SK-MEL-5 (cell line): ENCODE measurements around the gene TECR. TPM values are rescaled to one million over a fixed set of nuclear protein-coding genes. Genes with fewer than 3 reads are reported as not detected.
A peak's percentile ranks its signal among the peaks of the same experiment; 100 is the strongest.
"Not testable (repeated sequence)": the region's sequence is repeated elsewhere in the genome, so short reads cannot be mapped to it uniquely, and the experiment has no call there.

Experiments
- DNase-seq: peaks from one replicate; pipeline ENCODE4 v3.0.0-alpha.2; 2016; ENCODE audit warnings: low read depth, low spot score
- in situ Hi-C: cut with HindIII; loops from 2 replicates; pipeline ENCODE4 v1.10.0; 2016; ENCODE audit warnings: low sequenced_read_pairs, high pct_unique_total_duplicates, low pct_unique_long_range_greater_than_20kb
- total RNA-seq: library from RNA; depleted of rRNA; stranded (reverse); fragments of >200 nt; shearing (Covaris generic); gene quantifications from 2 replicates; pipeline ENCODE4 v1.2.3, GENCODE V29; 2014

The TECR gene
- total RNA-seq, 1 experiment from 2014 or later, result 62.8 TPM

- DNase-seq, in situ Hi-C loops: not testable (repeated sequence)
Observed at GRCh38 chr19:14504575-14504974, 24.8 kb upstream of the TECR start.

GRCh38 chr19:14505488-14506239, 23.7 kb upstream of the TECR start:
- DNase-seq, result peak; percentile 63
- in situ Hi-C loops, result no loop called here

DNA sequence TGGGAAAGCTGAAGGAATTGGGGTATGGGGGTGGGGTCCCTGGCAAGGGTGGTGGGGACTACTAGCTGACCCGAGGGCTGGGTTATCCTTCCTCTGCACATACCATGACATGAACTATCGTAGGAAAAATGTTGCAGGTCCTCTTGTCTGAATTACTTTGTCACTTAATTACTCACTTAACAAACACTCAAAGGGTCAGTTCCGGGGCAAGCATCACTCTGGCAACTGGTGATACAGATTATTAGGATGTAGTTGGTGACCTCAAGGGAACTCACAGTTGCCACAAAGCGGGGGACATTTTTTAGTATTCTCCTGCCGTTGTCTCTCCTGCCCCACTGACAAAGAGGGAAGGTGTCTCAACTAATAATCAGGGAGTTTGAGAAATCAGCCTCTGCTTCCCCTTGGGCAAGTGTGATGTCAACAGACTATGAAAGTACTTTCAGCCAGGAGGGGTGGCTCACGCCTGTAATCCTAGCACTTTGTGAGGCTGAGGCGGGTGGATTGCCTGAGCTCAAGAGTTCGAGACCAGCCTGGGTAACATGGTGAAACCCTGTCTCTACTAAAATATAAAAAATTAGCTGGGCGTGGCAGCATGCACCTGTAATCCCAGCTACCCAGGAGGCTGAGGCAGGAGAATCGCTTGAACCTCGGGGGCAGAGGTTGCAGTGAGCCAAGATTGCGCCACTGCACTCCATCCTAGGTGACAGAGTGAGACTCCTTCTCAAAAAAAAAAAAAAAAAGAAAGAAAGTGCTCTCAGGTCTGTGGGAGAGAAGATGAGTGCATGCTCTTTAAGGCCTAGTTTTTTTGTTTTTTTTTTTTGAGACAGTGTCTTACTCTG, 21.5 kb upstream of the TECR start:
- DNase-seq, result no peak
- in situ Hi-C loops, result no loop called here

GRCh38 chr19:14510311-14511228, 18.8 kb upstream of the TECR start:
- in situ Hi-C loops, result no loop called here
- DNase-seq, result no peak

- in situ Hi-C loops, result no loop called here
- DNase-seq, result peak; percentile 36
Observed at GRCh38 chr19:14511229-14511593, 18.2 kb upstream of the TECR start.

GRCh38 chr19:14512406-14512961, 16.9 kb upstream of the TECR start:
- no peak for DNase-seq
- in situ Hi-C loops, result no loop called here

DNA sequence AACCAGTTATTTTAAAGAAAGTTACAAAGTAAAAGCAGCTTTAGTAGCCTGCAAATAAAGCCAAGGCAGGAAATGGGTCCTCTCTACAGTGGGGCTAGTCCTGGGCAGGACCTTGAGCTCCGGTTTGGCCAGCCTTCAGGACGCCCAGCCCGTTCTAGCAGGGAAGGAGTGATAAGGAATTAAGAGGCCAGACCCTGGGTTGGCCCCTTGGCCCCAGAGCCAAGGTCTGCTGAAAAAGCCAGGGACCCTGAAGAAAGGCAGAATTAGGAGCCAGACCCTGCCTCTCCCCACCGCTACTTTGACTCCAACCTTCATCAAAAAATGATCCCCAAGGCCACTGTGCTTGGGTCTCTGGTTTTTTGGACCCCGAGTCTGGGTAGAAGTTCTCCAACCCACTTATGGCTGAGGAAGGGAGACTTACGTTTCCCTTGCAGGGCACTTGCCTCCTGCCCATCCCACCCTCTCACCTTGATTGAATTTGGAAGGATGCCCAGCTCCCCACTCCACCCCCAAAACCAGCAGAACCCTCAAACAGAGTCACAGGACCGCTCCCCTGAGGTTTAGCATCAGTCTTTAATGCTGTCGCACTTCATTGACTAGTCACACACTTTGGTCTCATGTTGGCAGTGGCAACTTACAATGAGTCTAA, 15.1 kb upstream of the TECR start:
- DNase-seq, result no peak
- in situ Hi-C loops, result no loop called here

DNA sequence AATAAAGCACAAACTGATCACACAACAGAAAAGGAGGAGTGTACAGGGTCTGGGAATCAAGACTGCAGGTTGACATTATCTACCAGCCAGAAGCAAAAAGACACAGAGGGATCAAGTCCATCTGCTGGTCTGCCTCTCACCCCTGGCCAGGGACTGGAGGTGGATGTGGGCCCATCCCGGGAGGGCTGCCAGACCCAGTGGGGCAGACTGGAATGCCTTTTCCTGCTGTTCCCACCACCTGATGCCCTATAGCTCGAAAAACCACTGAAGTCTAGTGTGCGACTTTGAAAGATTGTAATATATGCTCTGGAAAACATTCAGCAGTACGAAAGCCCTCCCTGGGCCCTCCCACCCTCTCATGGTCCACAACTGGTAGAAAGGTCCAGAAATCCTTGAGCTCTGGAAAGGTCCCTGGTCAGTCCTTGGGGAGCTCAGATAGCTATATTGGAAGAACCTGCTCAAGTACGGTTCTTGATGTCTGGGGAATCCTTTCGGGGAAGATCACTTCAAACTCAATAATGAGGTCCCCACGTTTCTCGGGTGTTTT, 13.8 kb upstream of the TECR start:
- in situ Hi-C loops, result no loop called here

GRCh38 chr19:14516048-14516534, 13.3 kb upstream of the TECR start:
- in situ Hi-C loops, result no loop called here

More for the DNA sequence above, 13.8 kb upstream of the TECR start:
- no peak for DNase-seq

GRCh38 chr19:14516746-14517438, 12.5 kb upstream of the TECR start:
- in situ Hi-C loops, result no loop called here
- DNase-seq, result no peak

More at GRCh38 chr19:14516048-14516534, 13.3 kb upstream of the TECR start:
- no peak for DNase-seq

DNA sequence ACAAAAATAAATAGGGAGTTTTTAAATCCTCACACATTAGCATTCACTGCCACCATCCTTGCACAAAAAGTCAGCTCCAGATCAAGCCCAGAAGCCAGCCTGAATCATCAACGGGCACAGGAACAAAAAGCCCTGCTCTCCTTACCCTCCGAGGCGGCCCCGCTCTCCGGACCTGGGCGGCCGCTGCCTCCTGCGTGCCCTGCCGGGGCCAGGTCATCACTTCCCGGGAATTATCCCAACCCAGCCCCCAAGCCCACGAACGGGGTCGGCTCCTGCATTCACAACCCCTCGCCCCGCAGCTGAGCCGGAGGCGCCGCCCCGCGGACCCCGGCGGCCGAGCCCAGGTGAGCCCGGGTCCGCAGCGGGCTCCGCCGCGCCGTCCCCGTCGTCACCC, 12.0 kb upstream of the TECR start:
- no peak for DNase-seq
- in situ Hi-C loops, result no loop called here

- in situ Hi-C loops, result no loop called here
- DNase-seq, result peak; percentile 58
Observed at GRCh38 chr19:14517840-14518505, 11.4 kb upstream of the TECR start, which contains the start of gene DNAJB1. Gene DNAJB1 (minus strand): TSS chr19:14518397. CDS start chr19:14518349, 48 bp downstream.

DNA sequence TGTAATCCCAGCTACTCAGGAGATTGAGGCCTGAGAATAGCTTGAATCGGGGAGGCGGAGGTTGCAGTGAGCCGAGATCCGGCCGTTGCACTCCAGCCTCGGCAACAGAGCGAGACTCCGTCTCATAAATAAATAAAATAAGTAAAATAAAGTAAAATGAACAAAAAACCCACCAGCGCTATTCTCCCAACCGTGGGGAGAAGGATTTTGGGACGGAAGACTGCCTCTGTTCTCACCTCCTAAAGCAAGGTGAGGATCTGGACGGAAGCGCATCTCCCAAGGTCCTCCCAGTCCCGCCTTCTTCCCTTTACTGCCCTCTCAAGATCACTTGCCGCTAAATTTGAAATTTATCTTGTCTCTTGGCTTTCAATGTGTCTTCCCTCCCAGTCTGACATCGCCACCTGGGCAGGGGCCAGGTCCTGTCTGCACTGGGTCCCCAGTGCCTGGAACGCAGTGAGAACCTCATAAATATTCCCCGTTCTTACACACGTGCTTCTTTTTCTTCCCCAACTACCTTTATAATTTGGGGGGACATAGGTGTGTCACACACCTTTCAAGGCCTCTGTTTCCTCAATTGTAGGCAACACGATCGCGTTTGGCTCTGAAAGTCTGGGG, 10.0 kb upstream of the TECR start:
- DNase-seq, result no peak
- in situ Hi-C loops, result no loop called here

GRCh38 chr19:14519860-14520407, 9.5 kb upstream of the TECR start:
- in situ Hi-C loops, result no loop called here
- DNase-seq, result peak; percentile 96

GRCh38 chr19:14520543-14520942, 8.9 kb upstream of the TECR start:
- in situ Hi-C loops, result no loop called here
- no peak for DNase-seq
